ENCODE results near the gene TAS1R3. TPM values are rescaled to one million over a fixed set of nuclear protein-coding genes. Genes with fewer than 3 reads are reported as not detected.

Gene TAS1R3
- total and polyA plus RNA-seq, 3 donors from 2014 or later, result 0.66 to 1.5 (median 1.5) TPM

- no peak for DNase-seq
- Histone ChIP-seq H3K4me3 (no peak overlapping the region), H3K4me1 (peaks cover 11% of the 10 kb centered on the region), H3K36me3 (ENCODE audit: low read depth, missing control alignments) (no peaks in the 10 kb centered on the region), H3K27ac (no peak overlapping the region), H3K9me3 (no peaks in the 10 kb centered on the region), H3K27me3 (no peaks in the 10 kb centered on the region)
- TF ChIP-seq POLR2A (IDR thresholded peaks at IDR 0.05) (no peak), CTCF (IDR thresholded peaks at IDR 0.05) (no peak)
- intact Hi-C loops (cut with DNase I; ENCODE audit: low total_unique reads), result no loop called here
- WGBS, 2 donors, result 80 to 92% methylated on average over 2 to 35 of the region's 35 CpGs
Observed at GRCh38 chr1:1295154-1295923, 35.7 kb upstream of the TAS1R3 start.

GRCh38 chr1:1296070-1297061 lies 34.7 kb upstream of the TAS1R3 start:
- Histone ChIP-seq H3K36me3 (ENCODE audit: low read depth, missing control alignments) (no peaks in the 10 kb centered on the region), H3K4me3 (no peak overlapping the region), H3K4me1 (peaks cover 2% of the 10 kb centered on the region), H3K27ac (no peak overlapping the region), H3K27me3 (no peaks in the 10 kb centered on the region), H3K9me3 (no peaks in the 10 kb centered on the region)
- intact Hi-C loops (cut with DNase I; ENCODE audit: low total_unique reads), result no loop called here
- WGBS, 2 donors, result 88 to 92% methylated on average over 11 to 62 of the region's 62 CpGs
- no peak for TF ChIP-seq CTCF (IDR thresholded peaks at IDR 0.05)
- TF ChIP-seq POLR2A (IDR thresholded peaks at IDR 0.05), result no peak
- DNase-seq, result no peak

- no peaks in the 10 kb centered on the region for H3K4me1 ChIP-seq
- H3K27ac ChIP-seq, result no peak overlapping the region
- no peak overlapping the region for H3K4me3 ChIP-seq
- no peaks in the 10 kb centered on the region for H3K9me3 ChIP-seq
- no peaks in the 10 kb centered on the region for H3K36me3 ChIP-seq (ENCODE audit: low read depth, missing control alignments)
- intact Hi-C loops (cut with DNase I; ENCODE audit: low total_unique reads), result no loop called here
- TF ChIP-seq CTCF (IDR thresholded peaks at IDR 0.05), result no peak
- TF ChIP-seq POLR2A (IDR thresholded peaks at IDR 0.05), result no peak
- no peak for DNase-seq
- 93 to 95% methylated on average over 5 to 27 of the region's 31 CpGs for WGBS, 2 donors
- no peaks in the 10 kb centered on the region for H3K27me3 ChIP-seq
Observed at GRCh38 chr1:1297802-1298424, 33.2 kb upstream of the TAS1R3 start.

- Histone ChIP-seq H3K27me3 (no peaks in the 10 kb centered on the region), H3K36me3 (ENCODE audit: low read depth, missing control alignments) (no peaks in the 10 kb centered on the region), H3K4me1 (peaks cover 1% of the 10 kb centered on the region), H3K4me3 (no peak overlapping the region), H3K9me3 (no peaks in the 10 kb centered on the region), H3K27ac (no peak overlapping the region)
- intact Hi-C loops (cut with DNase I; ENCODE audit: low total_unique reads), result no loop called here
- TF ChIP-seq CTCF (IDR thresholded peaks at IDR 0.05) (no peak), POLR2A (IDR thresholded peaks at IDR 0.05) (no peak)
- WGBS, 2 donors, result 79 to 86% methylated on average over 7 to 28 of the region's 30 CpGs
- DNase-seq, result no peak
Observed at GRCh38 chr1:1298861-1299685, 32.0 kb upstream of the TAS1R3 start.

All from testis (tissue), 3 donors.